ENCODE results near the gene PCSK5.

The PCSK5 gene

GRCh38 chr9:75983319-75984045 lies 93.0 kb downstream of the PCSK5 start:
- no peak for DNase-seq (ENCODE audit: low read depth)
- no peak overlapping the region for H3K4me3 ChIP-seq (ENCODE audit: low read length)
- TF ChIP-seq, protein P1, sequence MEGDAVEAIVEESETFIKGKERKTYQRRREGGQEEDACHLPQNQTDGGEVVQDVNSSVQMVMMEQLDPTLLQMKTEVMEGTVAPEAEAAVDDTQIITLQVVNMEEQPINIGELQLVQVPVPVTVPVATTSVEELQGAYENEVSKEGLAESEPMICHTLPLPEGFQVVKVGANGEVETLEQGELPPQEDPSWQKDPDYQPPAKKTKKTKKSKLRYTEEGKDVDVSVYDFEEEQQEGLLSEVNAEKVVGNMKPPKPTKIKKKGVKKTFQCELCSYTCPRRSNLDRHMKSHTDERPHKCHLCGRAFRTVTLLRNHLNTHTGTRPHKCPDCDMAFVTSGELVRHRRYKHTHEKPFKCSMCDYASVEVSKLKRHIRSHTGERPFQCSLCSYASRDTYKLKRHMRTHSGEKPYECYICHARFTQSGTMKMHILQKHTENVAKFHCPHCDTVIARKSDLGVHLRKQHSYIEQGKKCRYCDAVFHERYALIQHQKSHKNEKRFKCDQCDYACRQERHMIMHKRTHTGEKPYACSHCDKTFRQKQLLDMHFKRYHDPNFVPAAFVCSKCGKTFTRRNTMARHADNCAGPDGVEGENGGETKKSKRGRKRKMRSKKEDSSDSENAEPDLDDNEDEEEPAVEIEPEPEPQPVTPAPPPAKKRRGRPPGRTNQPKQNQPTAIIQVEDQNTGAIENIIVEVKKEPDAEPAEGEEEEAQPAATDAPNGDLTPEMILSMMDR (IDR thresholded peaks at IDR 0.05; ENCODE audit: insufficient read depth, low read depth, low read length, missing control alignments), result no peak

DNA sequence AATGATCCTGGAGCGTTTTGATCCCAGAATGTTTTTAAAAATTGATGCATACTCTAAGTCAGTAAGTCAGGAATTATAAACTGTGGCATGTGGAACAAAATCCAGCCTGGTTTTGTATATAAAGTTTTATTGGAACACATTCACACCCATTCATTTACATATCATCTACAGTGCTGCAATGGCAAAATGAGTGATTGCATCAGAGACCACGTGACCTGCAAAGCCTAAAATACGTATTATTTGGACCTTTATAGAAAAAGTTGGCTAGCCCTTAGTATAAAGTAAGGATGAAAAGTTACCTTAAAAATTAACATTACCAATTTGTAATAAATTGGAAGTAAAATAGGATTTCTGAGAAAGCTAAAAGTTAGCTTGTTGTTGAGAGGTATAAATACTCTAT lies 95.0 kb downstream of the PCSK5 start:
- no peak for DNase-seq (ENCODE audit: low read depth)
- TF ChIP-seq, protein P1 (IDR thresholded peaks at IDR 0.05; ENCODE audit: insufficient read depth, low read depth, low read length, missing control alignments), result no peak
- H3K4me3 ChIP-seq (ENCODE audit: low read length), result no peak overlapping the region

- TF ChIP-seq, protein P1 (IDR thresholded peaks at IDR 0.05; ENCODE audit: insufficient read depth, low read depth, low read length, missing control alignments), result no peak
- no peak overlapping the region for H3K4me3 ChIP-seq (ENCODE audit: low read length)
- DNase-seq (ENCODE audit: low read depth), result peak; percentile 89
Observed at GRCh38 chr9:75988663-75989062, 98.2 kb downstream of the PCSK5 start.

- no peak for DNase-seq (ENCODE audit: low read depth)
- TF ChIP-seq, protein P1 (IDR thresholded peaks at IDR 0.05; ENCODE audit: insufficient read depth, low read depth, low read length, missing control alignments), result no peak
- no peak overlapping the region for H3K4me3 ChIP-seq (ENCODE audit: low read length)
Observed at GRCh38 chr9:75990156-75990555, 99.7 kb downstream of the PCSK5 start.

GRCh38 chr9:75990576-75991304 lies 100.3 kb downstream of the PCSK5 start:
- DNase-seq (ENCODE audit: low read depth), result no peak
- TF ChIP-seq, protein P1 (IDR thresholded peaks at IDR 0.05; ENCODE audit: insufficient read depth, low read depth, low read length, missing control alignments), result no peak
- no peak overlapping the region for H3K4me3 ChIP-seq (ENCODE audit: low read length)

GRCh38 chr9:75992482-75993206 lies 102.2 kb downstream of the PCSK5 start:
- TF ChIP-seq, protein P1 (IDR thresholded peaks at IDR 0.05; ENCODE audit: insufficient read depth, low read depth, low read length, missing control alignments), result no peak
- peak; percentile 21 for DNase-seq (ENCODE audit: low read depth)
- H3K4me3 ChIP-seq (ENCODE audit: low read length), result no peak overlapping the region

Data from epithelial cell of esophagus (primary cell).